ENCODE measurements around the gene MED12.
"Not testable (repeated sequence)": the region's sequence is repeated elsewhere in the genome, so short reads cannot be mapped to it uniquely, and the experiment has no call there.

Gene MED12

DNA sequence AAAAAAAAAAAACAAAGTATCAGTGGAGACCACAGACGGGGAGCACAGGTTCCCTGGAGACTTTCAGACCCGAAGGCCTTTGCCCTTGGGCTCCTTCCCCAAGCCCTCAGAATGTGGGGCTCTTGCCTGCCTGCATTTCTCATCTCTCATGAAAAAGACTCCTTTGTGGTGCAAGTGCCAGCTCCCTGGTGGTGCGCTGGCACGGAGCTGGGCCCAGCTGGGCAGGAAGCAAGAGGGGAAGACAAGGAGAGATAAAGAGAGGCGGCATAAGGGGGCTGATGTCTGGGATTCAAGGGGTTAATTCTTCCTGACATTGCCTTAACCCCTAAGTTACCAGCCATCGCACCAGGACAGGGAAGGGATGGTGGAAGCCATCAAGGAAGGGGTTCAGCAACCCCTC lies 48.1 kb downstream of the MED12 start:
- DNase-seq, result no peak

DNA sequence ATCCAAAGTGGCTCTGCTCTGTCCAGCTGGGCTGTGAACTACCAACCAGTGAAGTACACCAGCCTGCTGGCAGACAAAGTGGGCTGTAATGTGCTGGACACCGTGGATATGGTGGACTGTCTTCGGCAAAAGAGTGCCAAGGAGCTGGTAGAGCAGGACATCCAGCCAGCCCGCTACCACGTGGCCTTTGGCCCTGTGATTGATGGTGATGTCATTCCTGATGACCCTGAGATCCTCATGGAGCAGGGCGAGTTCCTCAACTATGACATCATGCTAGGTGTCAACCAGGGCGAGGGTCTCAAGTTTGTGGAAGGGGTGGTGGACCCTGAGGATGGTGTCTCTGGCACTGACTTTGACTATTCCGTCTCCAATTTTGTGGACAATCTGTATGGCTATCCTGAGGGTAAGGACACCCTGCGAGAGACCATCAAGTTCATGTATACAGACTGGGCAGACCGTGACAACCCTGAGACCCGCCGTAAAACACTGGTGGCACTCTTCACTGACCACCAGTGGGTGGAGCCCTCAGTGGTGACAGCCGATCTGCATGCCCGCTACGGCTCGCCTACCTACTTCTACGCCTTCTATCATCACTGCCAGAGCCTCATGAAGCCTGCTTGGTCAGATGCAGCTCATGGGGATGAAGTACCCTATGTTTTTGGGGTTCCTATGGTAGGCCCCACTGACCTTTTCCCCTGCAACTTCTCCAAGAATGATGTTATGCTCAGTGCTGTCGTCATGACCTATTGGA lies 48.8 kb downstream of the MED12 start:
- DNase-seq, result no peak

DNA sequence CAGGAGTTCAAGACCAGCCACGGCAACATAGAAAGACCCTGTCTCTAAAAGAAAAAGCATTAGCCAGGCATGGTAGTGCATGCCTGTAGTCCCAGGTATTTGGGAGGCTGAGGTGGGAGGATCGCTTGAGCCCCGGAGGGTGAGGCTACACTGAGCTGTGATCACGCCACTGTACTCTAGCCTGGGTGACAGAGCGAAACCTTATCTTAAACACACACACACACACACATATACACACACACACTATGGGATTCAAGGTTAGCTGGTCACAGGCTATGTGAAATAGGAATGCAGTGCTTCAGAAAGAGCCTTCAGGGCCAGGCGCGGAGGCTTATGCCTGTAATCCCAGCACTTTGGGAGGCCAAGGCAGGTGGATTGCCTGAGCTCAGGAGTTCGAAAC lies 49.7 kb downstream of the MED12 start:
- no peak for DNase-seq

GRCh38 chrX:71169586-71169985 lies 51.2 kb downstream of the MED12 start:
- DNase-seq, result no peak

- no peak for DNase-seq
These were observed 52.3 kb downstream of the MED12 start for GRCh38 chrX:71170660-71171059.

DNA sequence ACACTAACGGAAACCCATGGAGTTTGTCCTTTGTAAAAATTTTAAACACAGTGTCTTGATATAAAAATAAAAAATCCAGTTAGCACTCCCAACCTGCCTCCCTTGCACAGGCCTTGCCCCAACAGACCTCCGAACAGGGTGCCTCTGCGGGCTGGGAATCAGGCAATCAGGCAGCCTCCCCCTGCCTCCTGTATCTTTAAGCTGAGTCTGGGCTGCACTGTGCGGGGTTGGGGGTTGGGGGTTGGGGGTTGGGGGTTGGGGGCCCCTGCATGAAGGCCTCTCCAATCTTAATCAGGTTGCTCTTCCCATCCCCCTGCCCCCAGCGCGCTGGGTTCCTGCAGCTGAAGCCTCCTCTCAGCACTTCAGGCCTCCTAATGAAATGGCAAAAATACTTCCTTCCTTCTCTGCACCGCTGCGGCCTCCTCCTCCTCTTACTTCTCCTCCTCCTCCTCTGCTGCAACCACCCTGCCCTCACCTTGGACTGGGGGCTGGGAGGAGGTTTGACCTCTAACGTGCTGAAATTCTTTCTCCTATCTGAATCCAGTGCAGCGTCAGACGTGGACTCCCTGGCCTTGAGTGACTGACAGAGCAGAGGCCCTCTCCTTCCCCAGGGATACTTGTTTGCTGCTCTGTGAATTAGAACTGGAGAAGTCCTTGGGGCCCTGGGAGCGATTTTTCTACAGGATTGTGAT lies 52.9 kb downstream of the MED12 start:
- DNase-seq, result no peak

DNA sequence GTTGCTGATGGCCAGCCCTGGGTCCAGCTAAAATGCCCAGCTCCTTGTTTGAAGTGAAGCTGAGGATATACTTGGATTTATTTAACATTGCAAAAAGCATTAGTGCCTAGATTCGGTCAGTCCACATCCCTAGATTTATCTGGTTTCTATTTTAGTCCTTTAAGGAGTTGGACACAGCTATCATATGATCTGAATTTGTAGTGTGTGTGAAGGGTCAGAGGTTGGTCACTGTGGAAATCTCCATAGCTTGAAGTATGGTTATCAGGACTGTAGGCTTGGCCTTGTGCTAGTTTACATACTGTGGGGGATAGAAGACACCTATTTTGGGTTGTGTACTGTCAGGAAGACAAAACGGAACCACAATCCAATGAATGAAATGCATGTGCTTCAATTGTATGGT lies 55.0 kb downstream of the MED12 start:
- no peak for DNase-seq

DNA sequence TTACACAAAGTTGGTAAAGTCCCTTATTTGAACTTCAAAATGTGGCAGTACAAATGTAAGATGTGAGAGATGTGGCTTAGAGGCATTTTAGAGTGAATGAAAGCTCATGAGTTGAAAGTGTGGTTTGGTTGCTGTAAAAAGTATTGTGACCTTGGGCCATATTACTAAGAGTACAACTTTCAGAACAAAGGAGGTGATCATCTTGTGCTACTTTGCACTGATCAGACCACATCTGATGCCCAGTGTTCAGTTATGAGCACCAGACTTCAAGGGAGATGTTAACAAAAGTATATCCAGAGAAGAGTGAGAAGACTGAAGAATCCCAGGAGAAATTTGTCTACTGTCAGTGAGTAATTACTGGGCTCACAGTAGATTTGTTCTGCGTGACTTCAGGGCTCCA lies 56.4 kb downstream of the MED12 start:
- no peak for DNase-seq

DNA sequence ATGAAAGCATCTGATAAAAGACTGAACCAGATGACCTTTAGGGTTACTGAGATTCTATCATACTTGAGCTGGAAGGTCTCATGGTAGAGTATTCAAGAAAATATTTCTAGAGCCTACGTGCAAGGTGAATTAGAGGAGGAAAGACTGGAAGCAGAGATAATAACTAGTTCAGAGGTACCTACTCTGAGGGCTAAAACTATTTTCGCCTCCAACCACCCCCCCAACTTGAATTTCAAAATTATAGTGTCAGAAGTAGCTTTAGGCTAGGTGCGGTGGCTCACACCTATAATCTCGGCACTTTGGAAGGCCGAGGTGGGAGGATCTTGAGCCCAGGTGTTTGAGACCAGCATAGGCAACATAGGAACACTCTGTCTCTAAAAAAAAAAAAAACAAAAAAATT lies 57.1 kb downstream of the MED12 start:
- DNase-seq, result no peak

- no peak for DNase-seq
These were observed 58.9 kb downstream of the MED12 start for GRCh38 chrX:71177327-71177726.

- DNase-seq, result peak; percentile 45
These were observed 60.5 kb downstream of the MED12 start for GRCh38 chrX:71178908-71179307.

- not testable (repeated sequence) for DNase-seq
These were observed 62.3 kb downstream of the MED12 start for GRCh38 chrX:71180579-71181265.

DNA sequence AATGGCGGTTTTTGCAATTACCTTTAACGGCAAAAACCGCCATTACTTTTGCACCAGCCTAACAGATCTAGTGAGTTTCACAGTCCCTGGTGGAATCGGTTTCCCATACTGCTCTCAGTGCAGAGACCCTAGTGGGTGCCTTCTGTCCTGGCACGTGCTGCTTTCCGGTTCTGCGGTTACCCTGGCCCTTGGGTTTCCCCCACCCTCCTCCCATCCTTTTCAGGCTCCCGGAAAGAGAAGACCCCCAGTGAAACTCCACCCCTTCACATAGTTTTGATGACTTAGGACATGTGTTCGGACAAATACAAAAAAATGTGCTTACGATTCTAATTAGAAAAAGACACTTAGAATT lies 63.1 kb downstream of the MED12 start:
- DNase-seq, result peak; percentile 62

DNA sequence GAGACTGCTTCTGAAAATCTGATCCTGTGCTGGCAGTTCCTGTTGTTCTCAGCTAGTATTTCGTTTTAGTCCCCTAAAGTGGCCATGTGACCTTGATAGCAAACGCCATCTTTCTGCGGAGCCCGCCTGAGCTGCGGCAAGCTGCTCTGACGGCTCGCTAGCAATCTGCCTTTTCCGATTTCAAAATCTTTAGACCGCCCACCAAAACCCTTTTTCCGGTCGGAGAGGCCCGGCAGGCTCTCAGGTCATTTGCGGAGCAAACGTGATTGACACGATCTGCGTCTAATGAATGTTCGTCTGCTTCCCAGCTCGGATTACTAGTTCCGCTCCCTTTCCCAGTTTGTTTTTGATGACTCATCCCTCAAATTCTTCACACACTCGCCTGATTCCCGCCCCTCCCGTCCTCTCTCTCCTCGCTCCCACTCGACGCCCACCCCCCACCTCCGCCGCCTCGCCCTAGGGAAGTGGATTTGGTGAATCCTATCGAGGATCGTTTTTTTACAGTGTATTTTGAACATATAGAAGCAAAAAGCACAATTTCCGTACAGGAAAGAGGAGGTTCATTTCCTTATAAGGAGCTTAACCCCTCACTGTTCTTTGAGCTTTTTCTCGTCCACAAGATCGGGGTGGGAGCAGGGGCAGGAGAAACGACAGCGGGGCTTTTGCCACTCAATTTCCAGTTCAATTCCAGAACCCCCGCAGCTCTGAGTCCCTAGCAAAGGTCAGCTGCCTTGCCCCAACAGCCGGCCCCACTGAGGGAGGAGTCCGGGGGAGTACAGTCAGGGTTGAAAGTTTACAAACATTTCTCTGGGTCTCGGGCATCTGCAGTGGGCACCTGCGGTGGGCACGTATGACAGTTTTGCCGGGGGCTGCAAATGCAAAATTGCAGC lies 63.8 kb downstream of the MED12 start:
- peak; percentile 89 for DNase-seq

GRCh38 chrX:71182871-71183270 lies 64.5 kb downstream of the MED12 start:
- no peak for DNase-seq

- no peak for DNase-seq
These were observed 64.9 kb downstream of the MED12 start for GRCh38 chrX:71183341-71183740.

DNA sequence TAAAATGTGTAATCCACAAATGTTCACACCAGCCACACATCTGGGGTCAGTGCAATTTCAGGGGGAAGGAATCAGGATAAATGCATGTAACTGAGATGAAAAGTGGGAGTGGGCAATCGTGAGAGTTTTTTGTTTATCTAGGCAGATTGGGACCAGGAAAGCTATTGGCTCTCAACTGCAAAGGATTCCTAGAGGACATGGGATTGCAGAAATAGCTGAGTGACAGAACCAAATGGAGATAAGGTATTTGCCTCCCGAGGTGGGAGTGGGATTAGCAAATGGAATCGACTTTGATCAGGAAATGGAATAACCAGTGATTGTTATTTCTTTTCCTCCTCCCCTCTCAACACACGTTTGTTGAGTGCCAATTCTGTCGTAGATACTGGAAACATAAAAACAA lies 65.7 kb downstream of the MED12 start:
- DNase-seq, result no peak

DNA sequence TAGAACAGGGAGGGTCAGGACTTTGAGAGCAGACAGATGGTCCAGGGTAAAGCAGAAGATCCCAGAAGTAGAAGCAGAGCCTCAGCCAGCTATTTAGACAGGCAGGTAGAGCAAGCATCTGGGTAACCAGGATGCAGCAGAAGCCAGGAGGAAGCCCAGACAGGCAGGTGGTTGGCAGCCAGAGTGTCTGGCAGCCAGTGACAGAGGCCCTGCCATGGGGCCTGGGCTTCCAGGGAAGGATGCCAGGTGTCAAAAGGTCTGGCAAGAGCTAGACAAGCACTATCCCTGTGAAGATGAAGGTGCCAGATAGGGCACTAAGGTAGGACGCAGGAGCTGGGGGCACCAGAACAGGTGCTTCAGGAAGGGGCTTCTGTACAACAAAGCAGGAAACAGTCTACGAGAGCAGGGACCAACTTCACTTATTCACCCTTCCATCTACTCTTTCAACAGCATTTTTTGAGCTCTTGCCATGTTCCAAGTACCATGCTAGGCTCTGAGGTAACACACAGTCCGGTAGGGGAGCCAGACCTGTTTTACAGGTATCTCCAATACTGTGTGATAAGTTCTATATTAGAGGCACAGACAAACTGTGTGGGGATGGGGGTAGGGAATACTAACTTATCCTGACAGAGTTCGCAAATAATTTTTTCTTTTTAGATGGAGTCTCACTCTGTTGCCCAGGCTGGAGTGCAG lies 66.6 kb downstream of the MED12 start:
- DNase-seq, result no peak

- no peak for DNase-seq
These were observed 72.9 kb downstream of the MED12 start for GRCh38 chrX:71191248-71191647.

Measured in CD4-positive, alpha-beta T cell treated with Interleukin-15 for 1 hour (primary cell).